Endodermal cell (in vitro differentiated cells): ENCODE results near the gene MAP3K9. TPM values are rescaled to one million over a fixed set of nuclear protein-coding genes. Genes with fewer than 3 reads are reported as not detected.

Experiments
- DNase-seq: peaks from one replicate; pipeline ENCODE4 v3.0.0-alpha.2; 2017
- H3K27ac ChIP-seq: 2 replicates; pipeline ENCODE4 v1.5.1; 2013; ENCODE audit warnings: mild to moderate bottlenecking, low read depth, low read length, moderate library complexity
- H3K27me3 ChIP-seq: 2 replicates; pipeline ENCODE4 v1.6.1; 2013; ENCODE audit warnings: mild to moderate bottlenecking, low read length, moderate library complexity; ENCODE audit not compliant: insufficient read depth, control insufficient read depth, poor library complexity, severe bottlenecking
- H3K36me3 ChIP-seq: 2 replicates; pipeline ENCODE4 v1.7.0; 2013; ENCODE audit warnings: mild to moderate bottlenecking, low read length, moderate library complexity; ENCODE audit not compliant: control insufficient read depth, insufficient read depth
- H3K4me1 ChIP-seq: one replicate; pipeline ENCODE4 v1.7.0; 2013; ENCODE audit warnings: low read length; ENCODE audit not compliant: control insufficient read depth, insufficient read depth
- H3K4me3 ChIP-seq: 2 replicates; pipeline ENCODE4 v1.5.1; 2013; ENCODE audit warnings: mild to moderate bottlenecking, low read length, moderate library complexity
- H3K9ac ChIP-seq: 2 replicates; pipeline ENCODE4 v1.6.1; 2013; ENCODE audit warnings: mild to moderate bottlenecking, low read length, moderate library complexity; ENCODE audit not compliant: poor library complexity, severe bottlenecking; ENCODE audit errors: extremely low read depth
- H3K9me3 ChIP-seq: 2 replicates; pipeline ENCODE4 v1.6.1; 2013; ENCODE audit warnings: mild to moderate bottlenecking, low read length, moderate library complexity; ENCODE audit not compliant: control insufficient read depth
- H3K27ac Mint-ChIP-seq: 2 replicates; pipeline ENCODE4 v1.8.0; 2020; ENCODE audit warnings: mixed read lengths
- H3K27me3 Mint-ChIP-seq: 2 replicates; pipeline ENCODE4 v1.8.0; 2021; ENCODE audit warnings: mild to moderate bottlenecking, mixed read lengths; ENCODE audit not compliant: insufficient read depth
- H3K36me3 Mint-ChIP-seq: 2 replicates; pipeline ENCODE4 v1.8.0; 2020; ENCODE audit warnings: low read depth, mixed read lengths
- H3K4me1 Mint-ChIP-seq: 2 replicates; pipeline ENCODE4 v1.8.0; 2020; ENCODE audit warnings: mixed read lengths
- H3K4me3 Mint-ChIP-seq: 2 replicates; pipeline ENCODE4 v1.8.0; 2020; ENCODE audit warnings: mild to moderate bottlenecking, moderate library complexity, mixed read lengths
- H3K9me3 Mint-ChIP-seq: 2 replicates; pipeline ENCODE4 v1.8.0; 2020; ENCODE audit warnings: mild to moderate bottlenecking, mixed read lengths
- CTCF ChIP-seq: fragments of 200-600 bp; sonication (generic); conservative IDR thresholded peaks from 2 replicates; pipeline ENCODE4 v1.5.0; 2021; ENCODE audit warnings: antibody characterized with exemption, mild to moderate bottlenecking
- WGBS, 2 experiments: methylation state at CpG; one replicate each; pipeline versions ENCODE4 v1.1.5 to v1.1.7; 2013; ENCODE audit warnings: missing lambda C conversion rate in 2 of 2, mixed read lengths in 1 of 2; ENCODE audit not compliant: insufficient coverage in 1 of 2, insufficient read length in 1 of 2; 5-methylcytosine and 5-hydroxymethylcytosine counted together
- total RNA-seq, 2 donors: library from RNA; stranded (reverse); fragmentation: NEBNext Ultra II Directional in 1 of 2; extraction: Animal tissue kit (Norgen Biotek cat#: 25700) in 1 of 2; gene quantifications; 2 replicates in 1 of 2; 3 replicates in 1 of 2; pipeline ENCODE4 v1.2.1, GENCODE V29; 2021

Gene MAP3K9
- total RNA-seq, 2 donors from 2014 or later, result 34.1 to 38.5 TPM

GRCh38 chr14:70838076-70838475 is 28.8 kb upstream of the MAP3K9 start:
- Histone ChIP-seq H3K36me3 (no peaks in the 10 kb centered on the region), H3K9ac (no peak overlapping the region), H3K27me3 (no peaks in the 10 kb centered on the region), H3K4me3 (peak overlapping the region; percentile 33), H3K27ac (no peak overlapping the region), H3K4me1 (peaks cover 4% of the 10 kb centered on the region), H3K9me3 (peaks cover 41% of the 10 kb centered on the region)
- no peaks in the 10 kb centered on the region for H3K27me3 Mint-ChIP-seq
- no peak overlapping the region for H3K27ac Mint-ChIP-seq
- peaks cover 28% of the 10 kb centered on the region for H3K9me3 Mint-ChIP-seq
- H3K4me1 Mint-ChIP-seq, result peaks cover 8% of the 10 kb centered on the region
- 91 to 100% methylated on average over 3 to 4 of the region's 4 CpGs for WGBS, 2 experiments
- DNase-seq, result no peak
- H3K4me3 Mint-ChIP-seq, result no peak overlapping the region
- no peak for TF ChIP-seq CTCF
- no peaks in the 10 kb centered on the region for H3K36me3 Mint-ChIP-seq

DNA sequence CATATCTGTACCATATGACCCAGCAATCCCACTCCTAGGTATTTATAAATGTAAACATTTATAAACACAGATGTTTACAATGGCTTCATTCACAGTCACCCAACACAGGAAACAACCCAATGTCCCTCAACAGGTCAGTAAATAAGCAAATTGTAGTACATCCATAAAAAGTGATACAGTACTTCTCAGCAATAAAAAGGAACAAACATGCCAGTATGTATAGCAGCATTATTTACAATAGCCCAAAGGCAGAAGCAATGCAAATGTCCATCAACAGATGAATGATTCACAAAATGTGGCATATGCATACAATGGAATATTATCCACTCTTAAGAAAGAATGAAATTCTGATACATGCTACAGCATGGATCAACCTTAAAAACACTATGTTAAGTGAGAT is 27.6 kb upstream of the MAP3K9 start:
- Mint-ChIP-seq H3K36me3 (no peaks in the 10 kb centered on the region), H3K4me3 (no peak overlapping the region), H3K27me3 (peaks cover 5% of the 10 kb centered on the region), H3K27ac (no peak overlapping the region), H3K9me3 (peaks cover 28% of the 10 kb centered on the region), H3K4me1 (peaks cover 8% of the 10 kb centered on the region)
- Histone ChIP-seq H3K9ac (no peak overlapping the region), H3K4me3 (no peak overlapping the region), H3K36me3 (no peaks in the 10 kb centered on the region), H3K27me3 (no peaks in the 10 kb centered on the region), H3K9me3 (peaks cover 41% of the 10 kb centered on the region), H3K4me1 (peaks cover 4% of the 10 kb centered on the region), H3K27ac (no peak overlapping the region)
- TF ChIP-seq CTCF, result no peak
- no peak for DNase-seq

DNA sequence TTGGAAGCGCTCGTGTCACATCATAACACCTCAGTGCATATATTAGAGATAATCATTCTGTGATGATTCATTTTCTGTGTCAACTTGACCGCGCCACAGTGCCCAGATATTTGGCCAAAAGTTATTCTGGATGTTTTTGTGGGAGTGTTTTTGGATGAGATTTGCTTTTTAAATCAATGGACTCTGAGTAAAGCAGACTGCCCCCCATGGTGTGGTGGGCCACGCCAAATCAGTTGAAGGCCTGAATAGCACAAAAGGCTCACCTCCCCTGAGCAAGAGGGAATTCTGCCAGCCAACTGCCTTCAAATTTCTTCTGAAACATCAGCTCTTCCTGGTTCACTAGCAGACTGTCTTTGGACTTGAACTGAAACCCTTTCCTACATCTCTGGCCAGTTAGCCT is 24.6 kb upstream of the MAP3K9 start:
- no peaks in the 10 kb centered on the region for H3K36me3 ChIP-seq
- no peak overlapping the region for H3K27ac ChIP-seq
- no peaks in the 10 kb centered on the region for H3K27me3 ChIP-seq
- no peak for TF ChIP-seq CTCF
- H3K9me3 ChIP-seq, result peaks cover 32% of the 10 kb centered on the region
- H3K4me1 ChIP-seq, result peaks cover 4% of the 10 kb centered on the region
- H3K4me1 Mint-ChIP-seq, result peaks cover 7% of the 10 kb centered on the region
- WGBS, 2 experiments, result 97 to 100% methylated on average over 1 to 5 of the region's 5 CpGs
- peaks cover 23% of the 10 kb centered on the region for H3K9me3 Mint-ChIP-seq
- no peak overlapping the region for H3K4me3 Mint-ChIP-seq
- H3K9ac ChIP-seq, result no peak overlapping the region
- H3K27ac Mint-ChIP-seq, result no peak overlapping the region
- peaks cover 7% of the 10 kb centered on the region for H3K27me3 Mint-ChIP-seq
- H3K36me3 Mint-ChIP-seq, result no peaks in the 10 kb centered on the region
- no peak for DNase-seq
- H3K4me3 ChIP-seq, result no peak overlapping the region
